CD4-positive, alpha-beta T cell treated with Interferon alpha-2 for 1 hour (primary cell): ENCODE data around the gene ITGAE.
A peak's percentile ranks its signal among the peaks of the same experiment; 100 is the strongest.
"Not testable (repeated sequence)": the region's sequence is repeated elsewhere in the genome, so short reads cannot be mapped to it uniquely, and the experiment has no call there.

ENCODE experiments used
- DNase-seq, 2 donors: peaks; one replicate each; pipeline ENCODE4 v3.0.0-alpha.2; 2020 to 2022

The ITGAE gene

GRCh38 chr17:3800362-3801271, at the start of gene ITGAE:
ITGAE (minus strand) TSS chr17:3801188; CDS start chr17:3801144, 44 bp downstream.
- DNase-seq = no peak

- no peak for DNase-seq
These were observed 47.3 kb upstream of the ITGAE start for GRCh38 chr17:3848229-3848835.

GRCh38 chr17:3847165-3847670, 46.2 kb upstream of the ITGAE start:
- no peak for DNase-seq

GRCh38 chr17:3846437-3847164, 45.6 kb upstream of the ITGAE start:
- no peak for DNase-seq

- DNase-seq = peak; percentile 87 to 93
These were observed 44.8 kb upstream of the ITGAE start, which contains the start of gene NCBP3 for GRCh38 chr17:3845621-3846436. NCBP3 (minus strand) TSS chr17:3846246; CDS start chr17:3846223, 23 bp downstream.

GRCh38 chr17:3845291-3845620, 44.3 kb upstream of the ITGAE start:
- peak in 1 of 2 donors; percentile 44 for DNase-seq

GRCh38 chr17:3844556-3844955, 43.6 kb upstream of the ITGAE start:
- not testable (repeated sequence) for DNase-seq

GRCh38 chr17:3843935-3844516, 43.0 kb upstream of the ITGAE start:
- DNase-seq = peak; percentile 36 to 62

GRCh38 chr17:3838206-3838605, 37.2 kb upstream of the ITGAE start:
- no peak for DNase-seq

GRCh38 chr17:3836551-3836950, 35.6 kb upstream of the ITGAE start:
- no peak for DNase-seq

GRCh38 chr17:3835410-3836229, 34.6 kb upstream of the ITGAE start:
- no peak for DNase-seq

GRCh38 chr17:3834811-3835210, 33.8 kb upstream of the ITGAE start:
- DNase-seq = no peak

GRCh38 chr17:3828852-3829232, 27.9 kb upstream of the ITGAE start:
- DNase-seq = no peak

- DNase-seq = no peak
These were observed 27.3 kb upstream of the ITGAE start for GRCh38 chr17:3828151-3828851.

GRCh38 chr17:3827124-3827773, 26.3 kb upstream of the ITGAE start:
- peak; percentile 68 to 83 for DNase-seq

- no peak for DNase-seq
These were observed 25.2 kb upstream of the ITGAE start for GRCh38 chr17:3826191-3826590.

- DNase-seq = no peak
These were observed 20.1 kb upstream of the ITGAE start for GRCh38 chr17:3821101-3821500.

GRCh38 chr17:3818786-3819185, 17.8 kb upstream of the ITGAE start:
- no peak for DNase-seq

- DNase-seq = no peak
These were observed 17.0 kb upstream of the ITGAE start for GRCh38 chr17:3817851-3818605.
